NCI-H1092 (cell line): ENCODE results near the gene CNTNAP2.

Source experiments
- DNase-seq: peaks from one replicate; lab custom pipeline; 2025; lab: John Stamatoyannopoulos, UW

CNTNAP2 gene

GRCh38 chr7:148104136-148104716 is 1987.6 kb downstream of the CNTNAP2 start:
- DNase-seq: no peak

- DNase-seq: no peak
Measured at GRCh38 chr7:148104924-148105323, 1988.3 kb downstream of the CNTNAP2 start.

- no peak for DNase-seq
Measured at GRCh38 chr7:148105853-148106252, 1989.3 kb downstream of the CNTNAP2 start.

- DNase-seq: no peak
Measured at GRCh38 chr7:148107443-148108127, 1991.0 kb downstream of the CNTNAP2 start.

- DNase-seq: no peak
Measured at GRCh38 chr7:148108381-148108780, 1991.8 kb downstream of the CNTNAP2 start.

- DNase-seq: peak; percentile 35
Measured at GRCh38 chr7:148110097-148110868, 1993.7 kb downstream of the CNTNAP2 start.

- DNase-seq: no peak
Measured at GRCh38 chr7:148114804-148115203, 1998.2 kb downstream of the CNTNAP2 start.

- DNase-seq: no peak
Measured at GRCh38 chr7:148115308-148115707, 1998.7 kb downstream of the CNTNAP2 start.

GRCh38 chr7:148116195-148116594 is 1999.6 kb downstream of the CNTNAP2 start:
- DNase-seq: no peak

- peak; percentile 12 for DNase-seq
Measured at GRCh38 chr7:148116829-148117403, 2000.3 kb downstream of the CNTNAP2 start.

GRCh38 chr7:148118371-148118770 is 2001.8 kb downstream of the CNTNAP2 start:
- DNase-seq: no peak

- DNase-seq: no peak
Measured at GRCh38 chr7:148121401-148121800, 2004.8 kb downstream of the CNTNAP2 start.

- DNase-seq: no peak
Measured at GRCh38 chr7:148121847-148122246, 2005.2 kb downstream of the CNTNAP2 start.

- no peak for DNase-seq
Measured at GRCh38 chr7:148124477-148124876, 2007.9 kb downstream of the CNTNAP2 start.

- no peak for DNase-seq
Measured at GRCh38 chr7:148127374-148127773, 2010.8 kb downstream of the CNTNAP2 start.

- DNase-seq: no peak
Measured at GRCh38 chr7:148129023-148129422, 2012.4 kb downstream of the CNTNAP2 start.

- DNase-seq: no peak
Measured at GRCh38 chr7:148135116-148135515, 2018.5 kb downstream of the CNTNAP2 start.

- no peak for DNase-seq
Measured at GRCh38 chr7:148135997-148136396, 2019.4 kb downstream of the CNTNAP2 start.

- peak; percentile 70 for DNase-seq
Measured at GRCh38 chr7:148142660-148143248, 2026.2 kb downstream of the CNTNAP2 start.

- DNase-seq: no peak
Measured at GRCh38 chr7:148144827-148145226, 2028.2 kb downstream of the CNTNAP2 start.

- no peak for DNase-seq
Measured at GRCh38 chr7:148146346-148146745, 2029.7 kb downstream of the CNTNAP2 start.

GRCh38 chr7:148147438-148147837 is 2030.8 kb downstream of the CNTNAP2 start:
- no peak for DNase-seq
